Measurements from ENCODE around the gene FAM118A.
"Not testable (repeated sequence)": the region's sequence is repeated elsewhere in the genome, so short reads cannot be mapped to it uniquely, and the experiment has no call there.

Gene FAM118A

DNA sequence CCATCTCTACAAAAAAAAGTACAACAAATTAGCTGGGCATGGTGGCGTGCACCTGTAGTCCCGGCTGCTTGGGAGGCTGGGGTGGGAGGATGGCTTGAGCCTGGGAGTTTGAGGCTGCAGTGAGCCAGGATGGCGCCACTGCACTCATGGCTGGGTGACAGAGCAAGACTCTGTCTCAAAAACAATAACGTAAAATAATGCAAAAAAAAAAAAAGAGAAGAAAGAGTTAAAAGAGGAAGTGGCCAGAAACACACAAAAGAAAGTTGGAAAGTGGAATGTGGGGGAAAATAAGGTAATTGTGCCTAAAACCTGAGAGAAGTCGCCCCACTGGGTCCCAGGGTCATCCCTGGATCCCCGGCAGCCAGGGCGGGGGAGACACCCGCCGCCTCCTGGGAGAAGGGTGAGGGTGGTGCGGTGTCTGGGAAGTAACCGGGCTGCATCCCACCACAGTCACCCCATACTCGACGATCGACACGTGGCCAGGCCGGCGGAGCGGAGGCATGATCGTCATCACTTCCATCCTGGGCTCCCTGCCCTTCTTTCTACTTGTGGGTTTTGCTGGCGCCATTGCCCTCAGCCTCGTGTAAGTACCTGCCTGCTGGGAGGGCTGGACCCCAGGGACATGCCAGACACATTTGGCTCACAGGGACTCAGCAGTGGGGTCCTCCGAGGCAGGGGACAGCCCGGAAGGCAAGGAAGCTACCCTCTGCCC, 16.8 kb upstream of the FAM118A start:
- no peaks in the 10 kb centered on the region for H3K9me3 ChIP-seq (ENCODE audit: control insufficient read depth, insufficient read depth, low read length)
- peaks cover 12% of the 10 kb centered on the region for H3K4me1 ChIP-seq (ENCODE audit: insufficient read depth, low read length)
- no peak overlapping the region for H3K9ac ChIP-seq (ENCODE audit: low read depth, low read length)
- no peaks in the 10 kb centered on the region for H3K36me3 ChIP-seq (ENCODE audit: insufficient read depth, low read length)

DNA sequence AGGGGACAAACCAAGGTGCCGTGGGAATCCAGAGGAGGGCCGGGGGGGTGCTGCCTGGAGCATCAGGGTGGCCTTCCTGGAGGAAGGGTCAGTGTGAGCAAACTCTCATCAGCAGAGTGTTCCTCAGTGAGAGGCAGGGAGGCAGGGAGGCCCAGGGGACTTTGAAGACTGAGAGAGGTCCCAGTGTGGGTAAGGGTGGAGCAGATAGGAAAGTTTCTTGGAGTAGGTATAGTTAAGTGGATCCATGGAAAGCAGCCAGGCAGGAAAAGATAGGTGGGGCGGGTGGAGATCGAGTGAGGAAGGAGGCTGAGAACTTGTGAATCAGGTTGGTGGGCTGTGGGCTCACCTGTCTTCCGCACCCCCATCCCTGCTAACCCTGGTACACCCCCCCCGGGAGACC, 15.7 kb upstream of the FAM118A start:
- H3K9ac ChIP-seq (ENCODE audit: low read depth, low read length): no peak overlapping the region
- H3K9me3 ChIP-seq (ENCODE audit: control insufficient read depth, insufficient read depth, low read length): no peaks in the 10 kb centered on the region
- H3K36me3 ChIP-seq (ENCODE audit: insufficient read depth, low read length): no peaks in the 10 kb centered on the region
- H3K4me1 ChIP-seq (ENCODE audit: insufficient read depth, low read length): peaks cover 17% of the 10 kb centered on the region

DNA sequence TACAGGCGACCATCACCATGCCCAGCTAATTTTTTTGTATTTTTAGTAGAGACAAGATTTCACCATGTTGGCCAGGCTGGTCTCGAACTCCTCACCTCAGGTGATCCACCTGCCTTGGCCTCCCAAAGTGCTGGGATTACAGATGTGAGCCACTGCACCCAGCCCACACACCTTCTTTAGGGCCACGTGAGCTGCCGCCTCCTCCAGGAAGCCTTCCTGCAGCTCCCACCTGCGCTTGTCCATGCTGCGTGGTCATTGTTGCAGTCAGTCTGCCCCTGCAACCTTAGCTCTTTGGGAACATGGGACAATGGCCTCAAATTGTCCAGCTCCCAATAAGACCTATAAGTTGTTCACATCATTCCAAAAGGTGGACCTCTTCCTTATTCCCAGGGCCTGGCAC, 14.7 kb upstream of the FAM118A start:
- H3K36me3 ChIP-seq (ENCODE audit: insufficient read depth, low read length); H3K9me3 ChIP-seq (ENCODE audit: control insufficient read depth, insufficient read depth, low read length); H3K9ac ChIP-seq (ENCODE audit: low read depth, low read length): not testable (repeated sequence)
- H3K4me1 ChIP-seq (ENCODE audit: insufficient read depth, low read length): peaks cover 17% of the 10 kb centered on the region

DNA sequence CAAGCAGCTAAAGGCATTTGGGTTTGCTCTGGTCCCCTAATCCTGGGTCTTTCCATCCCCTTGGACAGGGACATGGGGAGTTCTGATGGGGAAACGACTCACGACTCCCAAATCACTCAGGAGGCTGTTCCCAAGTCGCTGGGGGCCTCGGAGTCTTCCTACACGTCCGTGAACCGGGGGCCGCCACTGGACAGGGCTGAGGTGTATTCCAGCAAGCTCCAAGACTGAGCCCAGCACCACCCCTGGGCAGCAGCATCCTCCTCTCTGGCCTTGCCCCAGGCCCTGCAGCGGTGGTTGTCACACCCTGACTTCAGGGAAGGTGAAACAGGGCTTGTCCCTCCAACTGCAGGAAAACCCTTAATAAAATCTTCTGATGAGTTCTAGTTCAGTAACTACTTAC, 14.2 kb upstream of the FAM118A start:
- Histone ChIP-seq H3K4me1 (ENCODE audit: insufficient read depth, low read length) (peaks cover 12% of the 10 kb centered on the region), H3K36me3 (ENCODE audit: insufficient read depth, low read length) (no peaks in the 10 kb centered on the region), H3K9ac (ENCODE audit: low read depth, low read length) (no peak overlapping the region), H3K9me3 (ENCODE audit: control insufficient read depth, insufficient read depth, low read length) (no peaks in the 10 kb centered on the region)

DNA sequence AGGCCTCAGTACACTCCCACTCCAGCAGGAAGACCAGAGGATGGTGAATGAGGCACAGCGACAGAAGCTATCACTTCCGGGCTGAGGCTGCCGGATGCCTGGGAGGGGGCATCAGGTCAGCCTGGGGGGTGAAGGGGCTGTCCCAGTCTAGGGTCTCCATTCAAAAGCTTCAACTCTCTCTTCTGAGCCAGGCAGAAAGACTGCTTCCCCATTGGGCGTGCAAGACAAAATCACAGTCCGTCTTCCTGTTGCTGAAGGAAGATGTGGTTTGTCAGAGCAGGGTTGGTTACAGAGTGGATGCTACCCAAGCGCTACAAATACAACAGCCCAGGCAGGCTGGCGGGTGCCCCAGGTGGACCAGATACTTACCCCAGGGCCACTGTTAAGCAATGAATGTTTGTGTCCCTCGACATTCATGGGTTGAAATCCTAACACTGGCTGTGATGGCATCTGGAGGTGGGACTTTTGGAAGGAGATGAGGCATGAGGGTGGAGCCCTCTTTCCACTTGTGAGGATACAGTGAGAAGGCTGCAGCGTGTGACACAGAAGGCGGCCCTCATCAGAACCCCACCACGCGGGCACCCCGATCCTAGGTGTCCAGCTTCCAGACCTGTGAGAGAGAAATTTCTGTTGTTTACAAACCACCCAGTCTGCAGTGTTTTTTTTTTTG, 13.0 kb upstream of the FAM118A start:
- peaks cover 5% of the 10 kb centered on the region; the same call in 1 of the 2 replicates for H3K4me1 ChIP-seq (ENCODE audit: insufficient read depth, low read length)
- H3K9me3 ChIP-seq (ENCODE audit: control insufficient read depth, insufficient read depth, low read length): no peaks in the 10 kb centered on the region
- H3K36me3 ChIP-seq (ENCODE audit: insufficient read depth, low read length): no peaks in the 10 kb centered on the region
- no peak overlapping the region for H3K9ac ChIP-seq (ENCODE audit: low read depth, low read length)

DNA sequence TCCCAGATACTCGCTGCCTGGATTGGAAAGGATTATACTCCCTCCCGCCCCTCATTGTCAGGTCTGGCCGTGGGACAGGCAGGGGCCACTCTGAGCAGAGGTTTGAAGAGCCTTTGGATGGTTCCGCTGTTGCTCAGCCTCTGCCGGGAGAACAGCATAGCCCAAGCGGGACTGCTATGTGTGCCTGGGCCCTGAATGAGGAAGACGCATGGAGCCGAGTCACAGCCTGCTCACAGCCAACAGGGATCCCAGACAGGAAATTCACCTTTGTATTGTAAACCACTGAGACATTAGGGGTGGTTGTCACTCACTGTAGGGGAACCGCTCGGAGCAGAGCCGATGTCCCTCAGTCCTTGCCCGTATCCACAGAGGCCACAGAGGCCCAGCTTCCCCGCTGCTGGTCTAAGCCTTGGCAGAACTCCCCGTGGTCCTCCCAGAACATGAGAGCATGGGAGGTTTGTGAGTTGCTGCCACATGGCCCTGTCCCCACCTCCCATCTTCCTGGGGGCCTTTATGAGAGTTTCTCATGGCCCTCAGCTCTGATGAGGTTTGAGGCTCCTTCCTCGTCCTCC, 10.7 kb upstream of the FAM118A start:
- Histone ChIP-seq H3K4me1 (ENCODE audit: insufficient read depth, low read length) (peaks cover 5% of the 10 kb centered on the region; the same call in 1 of the 2 replicates), H3K36me3 (ENCODE audit: insufficient read depth, low read length) (no peaks in the 10 kb centered on the region), H3K9me3 (ENCODE audit: control insufficient read depth, insufficient read depth, low read length) (no peaks in the 10 kb centered on the region), H3K9ac (ENCODE audit: low read depth, low read length) (no peak overlapping the region)

DNA sequence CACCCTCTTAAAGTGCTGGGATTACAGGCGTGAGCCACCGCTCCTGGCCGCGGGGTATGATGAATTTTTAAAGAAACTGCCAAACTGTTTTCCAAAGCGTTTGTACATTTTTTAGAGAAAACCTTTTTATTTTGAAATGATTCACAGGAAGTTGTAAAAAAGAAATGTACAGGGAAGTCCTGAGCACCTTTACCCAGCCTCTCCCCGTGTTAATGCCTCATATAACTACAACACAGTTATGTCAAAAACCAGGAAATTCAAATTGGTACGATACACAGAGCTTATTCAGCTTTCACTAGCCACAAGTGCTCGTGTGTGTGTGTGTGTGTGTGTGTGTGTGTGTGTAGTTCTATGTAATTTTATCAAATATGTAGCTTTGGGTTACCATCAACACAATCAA, 7.0 kb upstream of the FAM118A start:
- Histone ChIP-seq H3K9me3 (ENCODE audit: control insufficient read depth, insufficient read depth, low read length) (no peaks in the 10 kb centered on the region), H3K9ac (ENCODE audit: low read depth, low read length) (no peak overlapping the region), H3K4me1 (ENCODE audit: insufficient read depth, low read length) (peaks cover 5% of the 10 kb centered on the region; the same call in 1 of the 2 replicates), H3K36me3 (ENCODE audit: insufficient read depth, low read length) (no peaks in the 10 kb centered on the region)

DNA sequence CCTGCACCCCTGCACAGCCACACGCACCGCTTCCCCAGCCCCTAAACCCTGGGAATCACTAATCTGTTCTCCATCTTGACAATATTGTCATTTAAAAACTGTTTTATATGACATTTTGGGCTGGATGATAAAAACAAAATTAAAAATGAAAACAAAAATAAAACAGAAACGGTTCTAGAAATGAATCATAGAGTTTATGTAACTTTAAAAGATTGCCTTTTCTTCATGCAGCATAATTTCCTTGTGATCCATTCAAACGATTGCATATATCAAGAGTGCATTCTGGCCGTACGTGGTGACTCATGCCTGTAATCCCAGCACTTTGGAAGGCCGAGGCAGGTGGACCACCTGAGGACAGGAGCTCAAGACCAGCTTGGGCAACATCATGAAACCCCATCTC, 6.6 kb upstream of the FAM118A start:
- Histone ChIP-seq H3K9me3 (ENCODE audit: control insufficient read depth, insufficient read depth, low read length) (no peaks in the 10 kb centered on the region), H3K4me1 (ENCODE audit: insufficient read depth, low read length) (peaks cover 5% of the 10 kb centered on the region; the same call in 1 of the 2 replicates), H3K9ac (ENCODE audit: low read depth, low read length) (no peak overlapping the region), H3K36me3 (ENCODE audit: insufficient read depth, low read length) (no peaks in the 10 kb centered on the region)

DNA sequence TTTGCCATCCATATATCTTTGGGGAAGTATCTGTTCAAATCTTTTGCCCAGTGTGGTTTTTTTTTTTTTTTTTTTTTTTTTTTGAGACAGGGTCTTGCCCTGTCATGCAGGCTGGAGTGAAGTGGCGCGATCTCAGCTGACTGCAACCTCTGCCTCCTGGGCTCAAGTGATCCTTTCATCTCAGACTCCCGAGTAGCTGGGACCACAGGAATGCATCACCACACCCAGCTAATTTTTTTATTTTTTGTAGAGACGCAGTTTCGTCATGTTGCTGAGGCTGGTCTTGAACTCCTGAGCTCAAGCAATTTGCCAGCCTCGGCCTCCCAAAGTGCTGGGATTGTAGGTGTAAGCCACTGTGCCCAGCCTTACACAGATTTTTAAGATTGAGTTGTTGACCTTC, 4.8 kb upstream of the FAM118A start:
- Histone ChIP-seq H3K9ac (ENCODE audit: low read depth, low read length) (no peak overlapping the region), H3K9me3 (ENCODE audit: control insufficient read depth, insufficient read depth, low read length) (no peaks in the 10 kb centered on the region), H3K36me3 (ENCODE audit: insufficient read depth, low read length) (no peaks in the 10 kb centered on the region), H3K4me1 (ENCODE audit: insufficient read depth, low read length) (no peaks in the 10 kb centered on the region)

DNA sequence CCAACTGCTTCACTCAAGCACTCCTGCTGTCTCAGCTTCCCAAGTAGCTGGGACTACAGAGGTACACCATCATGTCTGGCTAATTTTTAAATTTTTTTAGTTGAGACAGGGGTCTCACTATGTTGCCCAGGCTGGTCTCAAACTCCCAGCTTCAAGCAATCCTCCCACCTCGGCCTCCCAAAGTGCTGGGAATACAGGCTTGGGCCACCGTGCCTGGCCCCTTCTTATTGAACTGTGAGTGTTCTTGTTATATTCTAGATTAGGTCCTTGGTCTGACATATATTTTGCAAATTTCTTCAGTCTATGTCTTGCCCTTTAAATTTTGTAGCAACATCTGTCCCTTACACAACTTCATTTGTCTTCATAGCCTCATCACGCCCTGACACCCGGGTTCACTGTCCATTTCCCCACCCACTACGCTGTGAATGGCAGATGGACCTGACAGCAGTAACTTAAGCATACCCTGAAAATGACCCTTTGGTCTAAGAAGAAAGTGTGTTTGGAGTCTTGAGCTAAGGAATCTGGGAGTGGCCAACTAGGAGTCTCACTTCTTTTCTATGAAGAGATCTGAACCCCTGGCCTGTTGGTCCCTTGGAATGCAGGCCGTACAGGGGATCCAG, 4.2 kb upstream of the FAM118A start:
- no peaks in the 10 kb centered on the region for H3K4me1 ChIP-seq (ENCODE audit: insufficient read depth, low read length)
- H3K36me3 ChIP-seq (ENCODE audit: insufficient read depth, low read length): no peaks in the 10 kb centered on the region

DNA sequence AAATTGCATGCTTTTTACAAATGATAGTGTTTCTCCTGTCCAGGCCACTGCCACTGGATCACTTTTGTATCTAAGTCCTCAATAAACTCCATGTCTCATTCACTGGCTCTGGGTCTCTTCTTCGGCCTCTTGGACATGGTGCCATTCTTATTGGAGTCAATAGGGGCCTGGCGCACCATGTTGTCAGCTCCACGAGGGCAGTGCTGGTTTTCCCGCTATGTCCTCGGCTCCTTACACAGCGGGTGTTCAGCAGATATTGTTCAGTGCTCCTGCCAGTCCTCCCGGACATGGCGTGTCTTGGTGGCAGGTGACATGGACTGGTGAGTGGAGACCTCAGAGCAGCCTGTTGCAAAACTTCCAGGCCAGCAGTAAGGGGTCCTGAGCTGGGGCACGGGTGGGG, 3.6 kb upstream of the FAM118A start:
- Histone ChIP-seq H3K9ac (ENCODE audit: low read depth, low read length) (no peak overlapping the region), H3K9me3 (ENCODE audit: control insufficient read depth, insufficient read depth, low read length) (no peaks in the 10 kb centered on the region), H3K36me3 (ENCODE audit: insufficient read depth, low read length) (no peaks in the 10 kb centered on the region), H3K4me1 (ENCODE audit: insufficient read depth, low read length) (no peaks in the 10 kb centered on the region)

More for the DNA sequence above, 4.2 kb upstream of the FAM118A start:
- Histone ChIP-seq H3K9me3 (ENCODE audit: control insufficient read depth, insufficient read depth, low read length) (no peaks in the 10 kb centered on the region), H3K9ac (ENCODE audit: low read depth, low read length) (no peak overlapping the region)

DNA sequence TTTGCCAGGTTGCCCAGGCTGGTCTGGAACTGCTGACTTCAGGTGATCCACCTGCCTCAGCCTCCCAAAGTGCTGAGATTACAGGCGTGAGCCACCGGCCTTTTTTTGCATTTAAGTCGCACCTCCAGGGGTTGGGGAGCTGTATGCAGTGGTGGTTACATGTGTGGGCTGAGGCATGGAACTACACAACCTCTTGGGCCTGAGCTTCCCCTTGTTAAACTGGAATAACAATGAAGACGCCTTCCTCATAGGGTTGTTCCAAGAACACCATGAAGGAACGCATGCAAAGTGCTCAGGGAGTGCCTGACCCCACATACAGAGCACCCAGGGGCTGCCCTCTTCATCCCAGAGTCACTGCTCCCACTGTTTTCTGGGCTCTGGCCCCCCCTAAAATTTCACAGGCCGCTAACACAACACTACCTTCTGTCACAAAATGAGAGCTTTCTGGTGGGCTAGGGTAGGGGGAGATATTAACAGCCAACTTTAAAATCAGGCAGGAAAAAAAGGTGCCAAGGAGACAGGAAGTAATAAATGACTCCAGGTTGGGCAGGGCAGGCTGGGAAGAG, 1.3 kb upstream of the FAM118A start:
- no peaks in the 10 kb centered on the region for H3K9me3 ChIP-seq (ENCODE audit: control insufficient read depth, insufficient read depth, low read length)
- H3K9ac ChIP-seq (ENCODE audit: low read depth, low read length): peak overlapping the region; percentile 79; the same call in 1 of the 2 replicates
- no peaks in the 10 kb centered on the region; the same call in 1 of the 2 replicates for H3K4me1 ChIP-seq (ENCODE audit: insufficient read depth, low read length)
- no peaks in the 10 kb centered on the region for H3K36me3 ChIP-seq (ENCODE audit: insufficient read depth, low read length)

DNA sequence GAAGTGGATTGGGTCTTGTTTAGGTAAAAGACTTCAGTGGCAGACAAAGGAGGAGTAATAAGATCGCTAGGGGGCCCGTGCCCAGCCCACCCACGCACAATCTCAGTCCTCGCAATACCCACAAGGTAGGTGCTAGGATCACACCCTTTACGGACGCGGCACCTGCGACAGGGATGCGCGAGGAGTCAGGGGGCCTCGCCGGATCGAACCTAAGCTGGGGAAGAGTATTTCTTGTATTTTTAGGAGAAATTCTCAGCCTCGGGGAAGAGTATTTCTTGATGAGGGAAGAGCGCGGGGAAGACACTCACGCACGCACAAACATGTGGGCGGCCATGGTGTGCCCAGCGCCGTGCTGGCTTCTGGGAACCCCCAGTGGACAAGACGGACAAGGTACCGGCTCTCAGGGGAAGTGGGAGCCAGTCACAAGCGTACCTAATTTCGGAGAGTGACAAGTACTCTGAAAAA, 745 bp upstream of the FAM118A start:
- H3K4me1 ChIP-seq (ENCODE audit: insufficient read depth, low read length): no peaks in the 10 kb centered on the region; the same call in 1 of the 2 replicates
- H3K9ac ChIP-seq (ENCODE audit: low read depth, low read length): peak overlapping the region; percentile 79
- H3K9me3 ChIP-seq (ENCODE audit: control insufficient read depth, insufficient read depth, low read length): no peaks in the 10 kb centered on the region
- H3K36me3 ChIP-seq (ENCODE audit: insufficient read depth, low read length): no peaks in the 10 kb centered on the region

DNA sequence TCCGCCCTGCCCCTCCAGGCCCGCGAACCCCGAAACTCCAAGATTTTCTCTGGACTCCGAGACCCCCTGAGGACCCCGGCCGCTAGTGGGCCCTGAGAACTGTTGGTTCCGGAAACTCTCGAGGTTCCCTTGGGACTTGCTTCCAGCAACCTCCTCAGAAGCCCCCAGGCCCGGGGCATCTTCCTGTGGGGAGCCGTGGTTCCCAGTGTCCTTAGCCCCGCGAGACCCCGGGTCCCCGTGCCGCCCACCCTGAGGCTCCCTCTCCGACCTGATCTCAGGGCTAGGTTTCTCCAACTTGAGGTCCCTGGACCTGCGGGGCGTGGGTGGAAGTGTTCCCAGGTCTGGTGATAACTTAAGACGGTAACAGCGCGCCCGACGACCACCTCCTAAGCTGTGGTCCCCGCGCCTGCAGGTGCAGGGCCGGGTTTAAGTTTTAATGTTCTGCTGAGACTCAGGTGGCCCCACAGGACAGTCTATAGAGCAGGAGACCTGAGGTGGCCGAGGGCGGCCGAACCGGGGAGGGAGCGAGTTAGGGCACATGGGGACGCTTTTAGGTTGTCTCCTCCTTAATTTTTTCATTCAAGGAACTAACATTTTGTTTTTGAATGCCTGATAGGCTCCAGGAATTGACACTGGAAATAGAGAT, 720 bp downstream of the FAM118A start:
- Histone ChIP-seq H3K36me3 (ENCODE audit: insufficient read depth, low read length) (no peaks in the 10 kb centered on the region), H3K9me3 (ENCODE audit: control insufficient read depth, insufficient read depth, low read length) (no peaks in the 10 kb centered on the region), H3K4me1 (ENCODE audit: insufficient read depth, low read length) (no peaks in the 10 kb centered on the region; the same call in 1 of the 2 replicates), H3K9ac (ENCODE audit: low read depth, low read length) (peak overlapping the region; percentile 69)
